GM21526 (cell line): ENCODE results near the gene C1QL4.

Experiments
- ATAC-seq: cut with Tn5 transposase; IDR thresholded peaks from one replicate; pipeline ENCODE4 v1.9.1; 2021; ENCODE audit warnings: moderate library complexity; ENCODE audit not compliant: unreplicated experiment, low FRiP score

Gene C1QL4

DNA sequence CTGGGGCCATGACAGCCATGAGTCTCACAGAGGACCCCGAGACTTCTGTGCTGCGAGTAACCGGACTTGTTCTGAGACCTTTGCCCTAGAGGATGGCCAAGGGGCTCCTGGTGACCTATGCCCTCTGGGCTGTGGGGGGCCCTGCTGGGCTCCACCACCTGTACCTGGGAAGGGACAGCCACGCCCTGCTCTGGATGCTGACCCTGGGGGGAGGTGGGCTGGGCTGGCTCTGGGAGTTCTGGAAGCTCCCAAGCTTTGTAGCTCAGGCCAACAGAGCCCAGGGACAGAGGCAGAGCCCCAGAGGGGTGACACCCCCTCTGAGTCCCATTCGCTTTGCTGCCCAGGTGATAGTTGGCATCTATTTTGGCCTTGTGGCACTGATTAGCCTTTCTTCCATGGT, 11.8 kb upstream of the C1QL4 start:
- no peak for ATAC-seq

- ATAC-seq: no peak
Observed at GRCh38 chr12:49347311-49348193, 10.6 kb upstream of the C1QL4 start.

GRCh38 chr12:49346659-49347310, 9.8 kb upstream of the C1QL4 start, which contains the start of gene DNAJC22:
Gene DNAJC22, plus strand, starts transcription at chr12:49346888. Its CDS starts 1,985 bp downstream, at chr12:49348873.
- ATAC-seq: no peak

GRCh38 chr12:49345825-49346658, 9.1 kb upstream of the C1QL4 start:
- no peak for ATAC-seq

DNA sequence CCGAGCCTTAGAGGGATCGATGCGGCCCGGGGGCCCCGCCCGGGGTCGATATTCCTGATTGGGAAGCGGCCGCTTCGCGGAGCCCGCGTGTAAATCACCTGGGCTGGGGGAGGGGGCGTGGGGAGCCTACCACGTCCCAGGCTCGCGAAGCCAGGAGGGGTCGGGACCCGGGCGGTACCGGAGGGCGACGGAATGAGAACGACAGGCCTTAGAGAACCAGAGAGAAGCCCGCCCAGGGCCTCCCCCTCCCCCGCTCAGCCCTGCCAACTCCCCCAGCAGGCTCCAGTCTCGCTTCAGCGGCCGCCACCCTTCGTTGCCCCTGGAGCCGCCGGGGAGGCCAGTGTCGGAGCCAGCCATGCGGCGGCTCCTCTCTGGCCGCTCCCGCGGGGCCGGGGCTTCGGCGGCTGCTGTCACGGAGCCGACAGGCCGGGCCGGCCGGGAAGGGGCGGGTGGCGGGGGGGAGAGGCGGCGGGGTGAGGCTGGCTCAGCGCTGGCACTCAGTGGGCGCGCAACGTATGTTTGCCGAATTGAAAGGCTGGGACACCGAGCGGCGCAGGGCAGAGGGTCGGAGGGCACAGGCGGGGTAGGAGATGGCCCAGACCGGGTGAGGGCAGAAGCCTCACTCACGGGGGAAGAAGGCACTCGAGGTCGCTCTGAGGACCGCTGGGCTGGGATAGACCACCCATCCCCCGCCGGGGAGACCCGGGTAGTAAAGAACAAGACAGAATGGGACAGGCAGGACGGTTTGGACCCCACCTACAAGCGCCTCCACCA, 8.2 kb upstream of the C1QL4 start:
- ATAC-seq: no peak

GRCh38 chr12:49344486-49345050, 7.6 kb upstream of the C1QL4 start:
- no peak for ATAC-seq

- ATAC-seq: no peak
Observed at GRCh38 chr12:49342914-49343731, 6.1 kb upstream of the C1QL4 start.

- ATAC-seq: peak; percentile 57
Observed at GRCh38 chr12:49342066-49342913, 5.3 kb upstream of the C1QL4 start.

GRCh38 chr12:49341777-49342065, 4.7 kb upstream of the C1QL4 start:
- ATAC-seq: no peak

DNA sequence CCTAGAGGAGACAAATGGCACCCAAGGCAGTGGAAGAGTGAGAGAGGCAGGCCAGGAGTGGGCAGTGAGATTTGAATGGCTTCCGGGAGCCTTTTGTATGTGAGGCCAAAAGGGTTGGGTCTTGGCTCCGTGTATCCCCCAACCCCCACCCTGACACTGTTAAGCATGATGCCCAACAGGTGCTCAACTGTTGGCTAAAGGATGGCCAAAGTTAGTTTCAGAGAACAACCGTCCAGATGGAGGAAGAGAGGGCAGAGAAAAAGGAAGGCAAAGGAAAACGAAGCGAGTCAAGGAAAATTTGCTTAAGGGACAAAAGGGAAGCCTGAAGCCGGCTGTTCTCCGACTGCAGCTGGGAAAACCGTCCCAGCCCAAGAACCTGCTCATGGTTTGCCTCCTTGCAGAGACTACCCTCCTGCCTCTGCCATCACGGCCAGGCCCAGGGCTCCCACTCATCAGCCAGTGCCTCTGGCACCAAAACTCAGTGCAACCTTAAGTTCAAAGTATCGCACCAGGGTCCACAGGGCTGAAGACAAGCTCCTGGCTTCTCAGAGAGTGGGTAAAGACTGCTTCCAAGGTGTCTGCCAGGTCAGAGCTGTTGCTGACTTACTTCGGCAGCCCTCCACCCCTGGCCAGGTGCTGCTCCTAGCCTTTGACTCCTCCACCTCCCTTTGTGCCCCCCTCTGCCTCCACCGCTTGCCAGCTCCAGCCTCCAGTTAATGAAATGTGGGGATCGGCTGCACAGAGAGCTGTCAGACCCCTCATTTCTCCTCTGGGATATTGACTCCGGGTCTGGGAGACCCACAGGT, 4.2 kb upstream of the C1QL4 start:
- ATAC-seq: no peak

GRCh38 chr12:49340095-49340870, 3.3 kb upstream of the C1QL4 start:
- no peak for ATAC-seq

GRCh38 chr12:49339464-49339861, 2.5 kb upstream of the C1QL4 start:
- ATAC-seq: no peak

GRCh38 chr12:49338830-49339463, 2.0 kb upstream of the C1QL4 start:
- no peak for ATAC-seq

DNA sequence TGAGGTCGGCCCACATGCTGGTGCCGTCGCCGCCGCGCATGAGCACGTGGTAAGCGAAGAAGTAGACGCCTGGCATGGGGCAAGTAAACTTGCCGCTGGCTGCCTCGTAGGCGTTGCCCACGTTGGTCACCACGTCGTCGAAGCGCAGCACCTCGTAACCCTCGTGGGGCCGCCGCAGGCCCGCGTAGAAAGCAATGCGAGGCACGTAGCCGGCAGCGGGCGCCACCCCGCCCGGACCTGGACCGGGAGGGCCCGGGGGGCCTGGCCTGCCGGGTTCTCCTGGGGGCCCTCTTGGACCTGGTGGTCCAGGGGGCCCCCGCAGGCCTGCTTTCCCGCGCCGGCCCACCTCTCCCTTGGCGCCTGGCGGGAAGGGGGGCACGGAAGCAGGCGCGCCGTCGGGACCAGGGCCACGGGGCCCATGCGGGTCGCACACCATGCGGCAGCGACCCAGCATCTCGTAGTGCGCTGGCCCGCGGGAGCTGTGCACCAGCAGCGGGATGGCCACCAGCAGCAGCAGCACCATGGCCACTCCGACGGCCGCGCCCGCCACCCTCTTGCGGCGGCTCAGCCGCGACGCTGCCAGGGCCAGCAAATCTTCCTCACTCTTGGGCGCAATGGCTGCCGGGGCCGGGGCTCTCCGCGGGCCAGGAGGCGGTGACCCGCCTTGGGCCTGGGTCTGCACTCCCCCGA, 888 bp downstream of the C1QL4 start:
- no peak for ATAC-seq

GRCh38 chr12:49335118-49335954, 1.7 kb downstream of the C1QL4 start:
- no peak for ATAC-seq
